Adrenal gland (tissue), 12 donors: Measurements from ENCODE around the gene ATXN1. TPM values are rescaled to one million over a fixed set of nuclear protein-coding genes. Genes with fewer than 3 reads are reported as not detected.

Source experiments
- DNase-seq, 7 donors: peaks; one replicate each; pipeline ENCODE4 v3.0.0-alpha.2; 2019 to 2020
- H3K27ac ChIP-seq, 5 donors: fragments of 200-600 bp; sonication (generic) in 4 of 5; 1 replicate in 3 of 5; 2 replicates in 2 of 5; pipeline versions ENCODE4 v1.5.1 to v1.8.0; 2016 to 2020; ENCODE audit warnings: mild to moderate bottlenecking in 1 of 5
- H3K27me3 ChIP-seq: fragments of 200-600 bp; 2 replicates; pipeline ENCODE4 v1.8.0; 2021
- H3K36me3 ChIP-seq, 2 donors: fragments of 200-600 bp; replicated peaks in 1 of 2; 1 replicate in 1 of 2; 2 replicates in 1 of 2; pipeline versions ENCODE4 v1.5.1 to v1.8.0; 2018 to 2022
- H3K4me1 ChIP-seq, 2 donors: fragments of 200-600 bp; replicated peaks in 1 of 2; 1 replicate in 1 of 2; 2 replicates in 1 of 2; pipeline versions ENCODE4 v1.5.1 to v1.8.0; 2018 to 2021
- H3K4me3 ChIP-seq, 4 donors: fragments of 200-600 bp; sonication (generic) in 3 of 4; one replicate each; pipeline ENCODE4 v1.5.1; 2016 to 2018
- H3K9me3 ChIP-seq, 3 donors: fragments of 200-600 bp; sonication (generic) in 1 of 3; replicated peaks in 1 of 3; 1 replicate in 2 of 3; 2 replicates in 1 of 3; pipeline versions ENCODE4 v1.5.1 to v1.8.0; 2016 to 2021
- CTCF ChIP-seq, 6 experiments: fragments of 450-650 bp in 4 of 6; fragments of 200-600 bp in 2 of 6; sonication (generic) in 1 of 6; IDR thresholded peaks; 1 replicate in 5 of 6; 2 replicates in 1 of 6; pipeline versions ENCODE4 v1.5.1 to v1.8.0; 2016 to 2021; ENCODE audit warnings: antibody characterized with exemption in 6 of 6, mild to moderate bottlenecking in 2 of 6, moderate library complexity in 1 of 6
- POLR2A ChIP-seq, 2 donors: fragments of 450-650 bp; IDR thresholded peaks; one replicate each; pipeline ENCODE4 v1.6.1; 2017; ENCODE audit warnings: antibody characterized with exemption in 2 of 2, mild to moderate bottlenecking in 2 of 2, moderate library complexity in 1 of 2
- WGBS, 4 donors: extraction: QIAGEN DNeasy Blood & Tissue Kit in 2 of 4; methylation state at CpG; one replicate each; pipeline versions ENCODE4 v1.1.5 to v1.1.7; 2013 to 2017; 5-methylcytosine and 5-hydroxymethylcytosine counted together
- intact Hi-C, 2 donors: fragments of 100-400 bp; cut with DNase I; formaldehyde crosslinking; loops; one replicate each; pipeline versions ENCODE4 v1.14.1 to v1.15.0; 2022 to 2023
- polyA plus RNA-seq, 3 donors: library from polyadenylated mRNA; stranded (reverse); fragments of 200-250 nt in 2 of 3; fragments of 350-450 nt in 1 of 3; fragmentation: Illumina TruSeq in 1 of 3; extraction: RNeasy Lipid Tissue Mini Kit (QIAGEN cat#74804) in 1 of 3; gene quantifications; one replicate each; pipeline ENCODE4 v1.2.3, GENCODE V29; 2013 to 2014
- total RNA-seq, 9 donors: library from RNA; depleted of rRNA in 4 of 9; stranded (reverse); fragments of >200 nt in 4 of 9; fragments of 120-200 nt in 1 of 9; fragmentation: NEBNext Ultra II Directional in 1 of 9; extraction: Animal tissue kit (Norgen Biotek cat#: 25700) in 1 of 9; gene quantifications; one replicate each; pipeline versions ENCODE4 v1.1.0 to v1.2.4, GENCODE V29; 2013 to 2023
- donor health status: healthy with polysubstance abuse.
- donor health status: Bipolar disorder and iron deficiency.
- donor health status: DM: yes; HTN: yes; CAD: no.
- donor health status: DM: no; HTN: no; CAD: no.
- donor health status: DM: no; HTN: no; CAD: no.
- donor health status: DM: yes; HTN: yes; CAD: no.

ATXN1 gene
- total and polyA plus RNA-seq, 12 donors: 3.4 to 51.3 (median 25.4) TPM

DNA sequence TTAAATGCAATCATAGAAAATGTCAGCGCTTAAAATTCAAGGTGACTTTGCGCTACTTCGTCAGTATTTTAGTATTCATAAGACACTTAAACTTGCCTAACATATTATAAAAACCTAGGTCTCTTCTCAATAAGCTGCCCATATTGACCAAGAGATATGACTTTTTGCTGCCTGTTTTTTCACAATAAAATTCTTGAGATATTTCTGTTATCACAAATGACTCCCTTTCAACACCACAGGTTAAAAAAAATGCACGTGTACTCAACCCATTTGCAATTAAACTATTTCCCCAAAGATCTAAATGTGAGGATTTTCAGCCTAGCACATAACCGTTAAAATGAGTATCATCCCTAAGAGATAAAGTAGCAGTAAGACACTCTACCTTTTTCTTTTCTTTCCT lies 10.7 kb downstream of the ATXN1 start:
- intact Hi-C loops: no loop called here
- peaks cover 0 to 36% of the 10 kb centered on the region in 2 donors for H3K4me1 ChIP-seq

DNA sequence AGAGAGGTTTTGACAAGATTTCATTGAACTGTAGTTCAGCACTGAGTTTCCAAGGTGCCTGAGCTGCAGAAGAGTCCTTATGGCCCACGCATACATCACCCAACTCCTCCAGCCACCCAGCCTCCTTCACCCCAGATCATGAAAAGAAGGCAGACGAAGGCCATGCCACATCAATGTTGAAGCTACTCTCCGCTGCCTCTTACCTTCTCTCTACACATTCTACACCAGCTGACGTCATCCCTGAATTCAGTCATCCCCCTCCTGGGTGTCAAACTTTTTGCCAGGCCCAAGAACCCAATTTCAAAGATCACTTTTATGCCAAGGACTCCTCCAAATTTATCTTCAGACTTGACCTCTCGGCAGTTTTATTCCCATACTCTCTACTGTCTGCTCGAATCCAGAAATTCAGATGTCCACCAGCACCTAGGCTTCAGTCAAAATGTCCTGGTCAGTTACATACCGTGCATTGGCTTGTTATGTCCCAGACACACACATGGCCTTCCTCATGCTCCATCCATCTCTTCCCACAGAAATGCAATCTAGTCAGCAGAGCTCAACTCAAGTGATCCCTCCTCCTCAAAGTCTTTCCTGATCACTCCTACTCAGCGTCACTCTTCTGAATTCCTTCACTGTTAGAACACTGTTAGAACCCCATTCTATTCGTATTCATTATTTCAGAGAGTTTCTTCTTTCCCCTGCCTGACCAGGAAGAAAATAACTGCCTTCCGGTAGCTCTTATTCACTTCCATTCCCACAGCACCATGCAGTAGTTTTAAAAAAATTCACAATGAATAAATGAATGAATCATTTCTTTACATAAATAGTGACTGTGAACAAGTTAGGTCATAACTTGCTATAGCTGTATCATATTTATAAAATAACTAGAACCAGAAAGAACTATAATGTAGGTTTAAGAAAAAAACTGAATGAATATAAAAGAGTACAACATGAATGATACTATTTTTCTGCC lies 11.5 kb downstream of the ATXN1 start:
- no peak for DNase-seq
- no peak for TF ChIP-seq POLR2A (IDR thresholded peaks at IDR 0.05)
- no peak for TF ChIP-seq CTCF (IDR thresholded peaks at IDR 0.05)
- intact Hi-C loops: no loop called here
- 94 to 97% (median 95%) methylated on average over 10 of the region's 10 CpGs for WGBS, 4 donors
- no peak overlapping the region for H3K27ac ChIP-seq
- no peaks in the 10 kb centered on the region for H3K27me3 ChIP-seq
- H3K4me3 ChIP-seq: no peak overlapping the region
- no peaks in the 10 kb centered on the region for H3K9me3 ChIP-seq
- H3K4me1 ChIP-seq: peaks cover 0 to 36% of the 10 kb centered on the region in 2 donors
- H3K36me3 ChIP-seq: no peaks in the 10 kb centered on the region

More for the DNA sequence above, 10.7 kb downstream of the ATXN1 start:
- H3K9me3 ChIP-seq: no peaks in the 10 kb centered on the region
- TF ChIP-seq CTCF (IDR thresholded peaks at IDR 0.05): no peak
- TF ChIP-seq POLR2A (IDR thresholded peaks at IDR 0.05): no peak
- H3K27ac ChIP-seq: no peak overlapping the region
- no peak for DNase-seq
- WGBS, 4 donors: 85 to 96% (median 90%) methylated on average over 5 of the region's 5 CpGs
- no peak overlapping the region for H3K4me3 ChIP-seq
- H3K36me3 ChIP-seq: no peaks in the 10 kb centered on the region
- H3K27me3 ChIP-seq: no peaks in the 10 kb centered on the region

GRCh38 chr6:16748025-16748319 lies 13.3 kb downstream of the ATXN1 start:
- Histone ChIP-seq H3K27me3 (no peaks in the 10 kb centered on the region), H3K27ac (peak overlapping the region in 3 of 5 donors; percentile 4 to 69 (median 41)), H3K4me3 (no peak overlapping the region), H3K36me3 (no peaks in the 10 kb centered on the region), H3K9me3 (no peaks in the 10 kb centered on the region), H3K4me1 (peaks cover 0 to 31% of the 10 kb centered on the region in 2 donors)
- DNase-seq: no peak
- 45 to 67% (median 57%) methylated on average over 2 of the region's 2 CpGs for WGBS, 4 donors
- intact Hi-C loops: no loop called here
- TF ChIP-seq POLR2A (IDR thresholded peaks at IDR 0.05) (no peak), CTCF (IDR thresholded peaks at IDR 0.05) (no peak)

- 58 to 66% (median 63%) methylated on average over 13 of the region's 13 CpGs for WGBS, 4 donors
- no peaks in the 10 kb centered on the region for H3K36me3 ChIP-seq
- intact Hi-C loops: no loop called here
- H3K27me3 ChIP-seq: no peaks in the 10 kb centered on the region
- peak overlapping the region in 3 of 5 donors; percentile 4 to 69 (median 41) for H3K27ac ChIP-seq
- TF ChIP-seq POLR2A (IDR thresholded peaks at IDR 0.05) (no peak), CTCF (IDR thresholded peaks at IDR 0.05) (no peak)
- no peaks in the 10 kb centered on the region for H3K9me3 ChIP-seq
- H3K4me3 ChIP-seq: no peak overlapping the region
- peaks cover 0 to 27% of the 10 kb centered on the region in 2 donors for H3K4me1 ChIP-seq
- peak in 1 of 7 donors; percentile 34 for DNase-seq
Measured at GRCh38 chr6:16747232-16748024, 13.8 kb downstream of the ATXN1 start.
